Activated naive CD4-positive, alpha-beta T cell treated with anti-CD3 and anti-CD28 coated beads, Interleukin-2, amount 50 U/mL, for 24 hours (primary cell): ENCODE results near the gene RAB3C.

Experiments
- H3K27ac Mint-ChIP-seq: one replicate; pipeline ENCODE4 v1.8.0; 2021; ENCODE audit warnings: mild to moderate bottlenecking, mixed read lengths
- H3K27me3 Mint-ChIP-seq: one replicate; pipeline ENCODE4 v1.8.0; 2021; ENCODE audit warnings: mixed read lengths
- H3K36me3 Mint-ChIP-seq: one replicate; pipeline ENCODE4 v1.8.0; 2021; ENCODE audit warnings: mixed read lengths
- H3K4me1 Mint-ChIP-seq: one replicate; pipeline ENCODE4 v1.8.0; 2021; ENCODE audit warnings: mixed read lengths
- H3K4me3 Mint-ChIP-seq: one replicate; pipeline ENCODE4 v1.8.0; 2021; ENCODE audit warnings: mild to moderate bottlenecking, mixed read lengths
- H3K9me3 Mint-ChIP-seq: one replicate; pipeline ENCODE4 v1.8.0; 2021; ENCODE audit warnings: mixed read lengths

RAB3C gene

DNA sequence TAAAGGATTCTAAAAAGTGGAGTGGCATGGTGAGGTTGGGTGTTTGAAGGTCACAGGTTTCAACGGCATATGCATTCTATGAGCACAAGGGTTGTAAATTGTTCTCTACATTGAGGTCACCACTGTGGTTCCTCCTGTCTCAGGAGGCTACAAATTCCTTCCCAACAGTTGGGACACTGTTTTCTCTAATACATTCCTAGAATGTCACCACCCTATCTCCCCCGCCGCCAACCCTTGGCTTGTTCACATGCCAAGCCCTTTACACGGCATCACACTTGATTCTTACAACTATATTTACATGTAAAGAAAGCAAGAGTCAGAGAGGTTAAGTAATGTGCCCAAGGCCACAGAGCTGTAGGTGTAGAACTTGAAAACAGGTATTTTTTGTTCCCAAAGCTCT lies 315.1 kb downstream of the RAB3C start:
- no peaks in the 10 kb centered on the region for H3K4me1 Mint-ChIP-seq
- H3K27ac Mint-ChIP-seq = no peak overlapping the region

DNA sequence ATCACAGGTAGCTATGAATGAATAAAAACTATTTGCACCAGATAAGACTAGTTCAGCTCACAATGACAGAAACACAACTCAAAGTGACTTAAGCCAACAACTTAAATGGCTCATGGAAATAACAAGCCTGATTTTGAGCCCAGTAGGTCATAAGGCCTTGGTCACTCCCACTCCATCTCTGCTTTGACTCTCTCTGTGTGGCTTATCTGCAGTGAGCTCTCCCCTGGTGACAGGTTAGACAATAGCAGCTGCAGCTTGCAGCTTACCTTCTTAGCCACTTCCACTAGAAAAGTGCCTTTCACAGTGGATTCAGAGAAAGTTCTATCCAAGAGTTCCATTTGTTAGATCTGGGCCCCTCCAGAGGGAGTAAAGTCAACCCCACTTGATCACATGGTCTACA lies 315.7 kb downstream of the RAB3C start:
- no peaks in the 10 kb centered on the region for H3K36me3 Mint-ChIP-seq
- no peaks in the 10 kb centered on the region for H3K27me3 Mint-ChIP-seq
- H3K9me3 Mint-ChIP-seq = no peaks in the 10 kb centered on the region
- H3K4me1 Mint-ChIP-seq = no peaks in the 10 kb centered on the region
- H3K27ac Mint-ChIP-seq = no peak overlapping the region
- no peak overlapping the region for H3K4me3 Mint-ChIP-seq

More for the DNA sequence above, 315.1 kb downstream of the RAB3C start:
- Mint-ChIP-seq H3K27me3 (no peaks in the 10 kb centered on the region), H3K9me3 (no peaks in the 10 kb centered on the region), H3K4me3 (no peak overlapping the region), H3K36me3 (no peaks in the 10 kb centered on the region)

DNA sequence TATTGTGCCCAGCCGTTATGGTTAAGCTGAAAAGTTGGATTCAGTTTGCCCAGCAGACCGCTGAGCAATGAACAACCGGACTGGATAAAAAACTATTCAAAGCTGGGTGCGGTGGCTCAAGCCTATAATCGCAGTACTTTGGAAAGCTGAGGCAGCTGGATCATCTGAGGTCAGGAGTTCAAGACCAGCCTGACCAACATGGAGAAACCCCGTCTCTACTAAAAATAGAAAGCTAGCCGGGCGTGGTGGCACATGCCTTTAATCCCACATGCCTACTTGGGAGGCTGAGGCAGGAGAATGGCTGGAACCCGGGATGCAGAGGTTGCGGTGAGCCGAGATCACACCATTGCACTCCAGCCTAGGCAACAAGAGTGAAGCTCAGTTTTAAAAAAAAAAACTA lies 318.4 kb downstream of the RAB3C start:
- no peaks in the 10 kb centered on the region for H3K27me3 Mint-ChIP-seq
- no peak overlapping the region for H3K27ac Mint-ChIP-seq
- H3K4me3 Mint-ChIP-seq = no peak overlapping the region

DNA sequence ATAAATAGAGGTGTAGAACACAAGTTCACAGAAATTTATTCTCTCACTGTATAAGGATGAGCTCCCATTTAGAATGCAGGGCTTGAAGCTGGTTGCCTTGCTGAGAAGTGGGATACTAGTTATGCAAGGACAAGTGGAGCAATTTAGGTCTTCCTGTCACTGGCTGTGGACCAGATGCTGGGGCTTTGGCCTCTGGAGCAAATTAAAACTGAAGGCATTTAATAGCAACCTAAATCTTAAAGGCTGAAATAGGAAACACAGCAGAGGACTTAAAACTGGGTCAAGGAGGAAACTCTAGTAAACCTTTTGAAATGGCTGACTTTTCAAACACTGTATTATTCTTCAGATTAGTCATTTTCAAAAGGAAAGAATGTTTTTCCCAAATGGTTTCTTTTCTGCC lies 319.4 kb downstream of the RAB3C start:
- no peaks in the 10 kb centered on the region for H3K4me1 Mint-ChIP-seq
- no peaks in the 10 kb centered on the region for H3K9me3 Mint-ChIP-seq
- no peaks in the 10 kb centered on the region for H3K27me3 Mint-ChIP-seq
- H3K4me3 Mint-ChIP-seq = no peak overlapping the region
- no peak overlapping the region for H3K27ac Mint-ChIP-seq
- peaks cover 1% of the 10 kb centered on the region for H3K36me3 Mint-ChIP-seq

More for the DNA sequence above, 318.4 kb downstream of the RAB3C start:
- Mint-ChIP-seq H3K4me1 (no peaks in the 10 kb centered on the region), H3K36me3 (peaks cover 1% of the 10 kb centered on the region), H3K9me3 (no peaks in the 10 kb centered on the region)

DNA sequence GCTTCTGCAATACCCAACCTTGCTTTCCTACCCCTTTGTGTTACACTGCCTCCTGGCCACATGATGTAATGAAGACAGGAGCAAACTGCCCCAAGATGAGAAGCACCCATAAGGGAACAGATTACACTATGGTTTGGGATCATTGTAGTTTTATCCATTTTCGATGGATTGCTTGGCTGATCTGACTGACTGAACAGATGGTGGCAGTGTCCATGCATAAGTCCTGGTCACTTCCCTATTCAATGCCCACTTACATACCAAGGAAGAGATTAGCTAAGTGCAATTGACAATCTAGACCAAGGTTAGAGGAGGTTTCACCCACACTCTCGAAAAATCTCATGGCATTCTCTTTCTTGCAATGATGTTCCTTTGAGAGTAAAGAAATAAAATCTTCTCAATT lies 319.9 kb downstream of the RAB3C start:
- no peaks in the 10 kb centered on the region for H3K9me3 Mint-ChIP-seq
- H3K27me3 Mint-ChIP-seq = no peaks in the 10 kb centered on the region
- H3K36me3 Mint-ChIP-seq = peaks cover 1% of the 10 kb centered on the region
- no peak overlapping the region for H3K27ac Mint-ChIP-seq
- no peak overlapping the region for H3K4me3 Mint-ChIP-seq
- H3K4me1 Mint-ChIP-seq = no peaks in the 10 kb centered on the region

DNA sequence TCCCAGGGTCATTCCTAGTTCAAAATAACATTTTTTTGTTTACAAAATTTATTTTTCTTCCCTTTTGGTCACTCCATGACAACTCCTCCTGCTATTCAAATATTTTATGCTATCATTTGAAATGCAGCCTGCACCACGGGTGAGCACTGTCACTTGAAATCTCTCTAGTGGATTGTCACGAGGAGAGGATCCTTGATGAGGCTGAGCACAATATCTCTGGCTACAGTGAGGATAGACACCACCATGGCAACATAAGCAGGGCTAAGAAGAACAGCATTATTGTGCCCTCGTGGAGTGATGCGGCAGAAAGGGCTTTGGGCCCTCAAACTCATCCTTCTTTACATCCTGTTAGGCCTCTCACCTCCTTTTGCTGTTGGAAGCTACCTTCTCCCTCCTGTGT lies 321.9 kb downstream of the RAB3C start:
- peaks cover 1% of the 10 kb centered on the region for H3K36me3 Mint-ChIP-seq

DNA sequence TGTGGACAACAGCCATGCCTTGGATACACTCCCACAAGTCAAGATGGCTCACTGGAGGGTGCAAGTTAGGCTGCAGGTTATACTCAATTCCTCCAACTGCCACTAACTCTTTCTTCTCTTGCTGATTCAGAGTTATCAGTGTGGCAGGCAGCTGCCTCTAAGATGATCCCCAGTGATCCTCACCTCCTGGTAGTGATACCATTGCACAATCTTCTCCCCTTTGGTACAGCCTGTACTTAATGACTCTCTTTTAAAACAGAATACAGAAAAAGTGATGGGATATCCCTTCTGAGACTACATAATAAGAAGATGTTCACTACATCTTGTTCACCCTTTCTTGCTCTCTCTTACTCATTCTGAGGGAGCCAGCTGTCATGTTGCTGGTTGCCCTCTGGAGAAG lies 323.1 kb downstream of the RAB3C start:
- H3K36me3 Mint-ChIP-seq = peaks cover 1% of the 10 kb centered on the region
- no peaks in the 10 kb centered on the region for H3K9me3 Mint-ChIP-seq
- no peaks in the 10 kb centered on the region for H3K4me1 Mint-ChIP-seq
- H3K27me3 Mint-ChIP-seq = no peaks in the 10 kb centered on the region
- H3K4me3 Mint-ChIP-seq = no peak overlapping the region
- H3K27ac Mint-ChIP-seq = no peak overlapping the region

More for the DNA sequence above, 321.9 kb downstream of the RAB3C start:
- Mint-ChIP-seq H3K4me3 (no peak overlapping the region), H3K9me3 (no peaks in the 10 kb centered on the region), H3K4me1 (no peaks in the 10 kb centered on the region), H3K27me3 (no peaks in the 10 kb centered on the region), H3K27ac (no peak overlapping the region)
